Measurements from ENCODE around the gene RAPGEF1. TPM values are rescaled to one million over a fixed set of nuclear protein-coding genes. Genes with fewer than 3 reads are reported as not detected.

Gene RAPGEF1
- total RNA-seq, 3 donors from 2014 or later, result 106 to 120 (median 111) TPM

DNA sequence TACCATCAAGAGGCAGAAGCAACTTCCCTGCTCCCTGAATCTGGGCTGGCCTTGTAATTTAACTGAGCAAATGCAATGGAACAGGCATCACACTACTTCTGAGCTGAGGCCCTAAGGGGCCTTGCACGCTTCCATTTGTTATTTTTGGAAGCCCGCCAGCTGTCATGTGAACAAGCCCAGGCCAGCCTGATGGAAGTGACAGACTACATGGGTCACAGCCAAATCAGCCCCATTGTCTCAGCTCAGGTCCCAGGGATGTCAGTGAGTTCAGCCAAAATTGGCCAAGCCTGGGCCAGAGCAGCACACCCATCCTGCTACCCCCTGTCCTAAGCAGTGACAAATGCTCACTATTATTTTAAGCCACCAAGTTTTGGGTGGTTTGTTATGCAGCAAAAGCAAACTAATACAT, 121.8 kb downstream of the RAPGEF1 start:
- Mint-ChIP-seq H3K4me3 (no peak overlapping the region), H3K36me3 (ENCODE audit: insufficient read depth) (peaks cover 54% of the 10 kb centered on the region), H3K27me3 (ENCODE audit: low read depth) (no peaks in the 10 kb centered on the region), H3K9me3 (no peaks in the 10 kb centered on the region), H3K4me1 (ENCODE audit: low read depth) (peaks cover 10% of the 10 kb centered on the region)
- DNase-seq (no peak), ATAC-seq (no peak)

DNA sequence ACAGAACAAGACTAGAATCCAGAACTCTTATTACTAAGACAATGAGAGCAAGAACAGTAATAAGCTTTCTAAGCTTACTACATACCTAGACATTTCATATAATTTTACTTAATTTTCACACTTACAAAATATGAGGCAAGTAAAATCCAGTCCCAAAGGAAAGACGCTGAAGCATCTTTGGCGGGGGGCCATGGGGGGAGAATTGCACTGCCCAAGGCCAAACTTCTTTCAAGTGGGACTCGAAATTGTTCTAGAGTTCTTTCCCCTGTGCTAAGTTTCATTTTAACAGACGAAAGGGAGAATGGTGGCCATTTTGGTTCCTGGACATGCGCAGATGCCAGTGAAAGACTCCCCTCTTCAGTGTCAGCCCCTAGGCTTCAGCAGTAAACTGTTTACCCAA, 122.3 kb downstream of the RAPGEF1 start:
- H3K27me3 Mint-ChIP-seq (ENCODE audit: low read depth), result no peaks in the 10 kb centered on the region
- H3K4me1 Mint-ChIP-seq (ENCODE audit: low read depth), result peaks cover 10% of the 10 kb centered on the region
- DNase-seq (no peak), ATAC-seq (no peak)
- H3K9me3 Mint-ChIP-seq, result no peaks in the 10 kb centered on the region
- H3K4me3 Mint-ChIP-seq, result no peak overlapping the region
- peaks cover 53% of the 10 kb centered on the region for H3K36me3 Mint-ChIP-seq (ENCODE audit: insufficient read depth)

DNA sequence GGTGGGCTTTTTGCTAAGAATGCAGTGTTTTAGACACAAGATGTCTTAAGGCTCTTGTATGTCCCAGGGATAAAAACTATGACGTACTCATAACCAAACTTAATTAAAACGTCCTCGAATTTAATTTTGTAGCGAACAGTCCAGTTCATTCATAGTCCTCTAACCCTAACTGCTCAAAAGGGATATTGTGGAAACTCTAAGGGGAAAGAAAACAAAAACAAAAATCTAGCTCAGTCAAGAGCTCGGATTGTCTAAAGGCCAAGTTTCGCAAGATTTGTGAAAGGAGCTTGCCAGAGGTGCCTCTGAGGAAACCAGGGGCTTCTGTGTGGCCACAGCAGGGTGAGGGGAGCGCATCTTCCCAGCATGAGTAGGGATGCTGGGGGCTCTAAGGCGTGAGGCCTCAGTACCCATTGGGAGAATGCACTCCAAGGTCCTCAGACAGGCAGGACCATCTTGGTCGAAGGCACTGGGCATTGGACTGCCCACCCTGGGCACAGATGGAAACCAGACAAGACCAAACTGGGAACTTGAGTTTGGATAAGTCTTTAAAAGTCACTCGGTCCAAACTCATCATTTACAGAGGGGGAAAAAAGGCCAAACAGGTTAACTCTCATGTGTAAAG, 122.8 kb downstream of the RAPGEF1 start:
- DNase-seq, result no peak
- ATAC-seq, result no peak
- no peaks in the 10 kb centered on the region for H3K9me3 Mint-ChIP-seq
- H3K36me3 Mint-ChIP-seq (ENCODE audit: insufficient read depth), result peaks cover 53% of the 10 kb centered on the region
- no peaks in the 10 kb centered on the region for H3K27me3 Mint-ChIP-seq (ENCODE audit: low read depth)
- H3K4me3 Mint-ChIP-seq, result no peak overlapping the region
- peaks cover 10% of the 10 kb centered on the region for H3K4me1 Mint-ChIP-seq (ENCODE audit: low read depth)

DNA sequence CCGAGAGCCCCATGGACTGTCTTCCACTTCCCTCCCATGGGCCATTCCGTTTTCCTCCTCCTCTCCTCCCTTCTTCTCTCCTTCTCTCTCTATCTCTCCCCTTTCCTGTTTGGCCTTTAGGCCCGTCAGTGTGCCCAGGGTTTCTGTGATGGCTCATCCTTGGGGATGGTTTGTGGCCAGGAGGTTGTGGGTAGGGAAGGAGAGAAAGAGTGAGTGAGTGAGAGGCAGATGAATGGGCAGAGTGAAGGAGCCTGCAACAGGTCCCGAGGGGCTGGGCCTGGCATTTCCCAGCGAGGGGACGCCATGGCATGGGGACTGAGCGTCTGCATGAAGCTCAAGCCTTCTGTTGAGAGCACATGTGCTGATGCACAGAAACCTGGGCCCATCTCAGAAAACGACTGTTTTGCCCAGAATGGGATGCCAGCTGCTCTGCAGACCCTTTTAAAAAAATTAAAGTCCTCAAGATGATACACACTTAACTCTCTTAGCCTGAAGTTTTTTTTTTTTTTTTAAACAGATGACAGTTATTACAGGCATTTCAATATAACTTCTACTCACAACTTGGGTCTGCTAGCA, 125.4 kb downstream of the RAPGEF1 start:
- Mint-ChIP-seq H3K4me1 (ENCODE audit: low read depth) (no peaks in the 10 kb centered on the region), H3K27me3 (ENCODE audit: low read depth) (no peaks in the 10 kb centered on the region), H3K9me3 (no peaks in the 10 kb centered on the region), H3K4me3 (no peak overlapping the region), H3K36me3 (ENCODE audit: insufficient read depth) (peaks cover 51% of the 10 kb centered on the region)
- ATAC-seq (no peak), DNase-seq (no peak)

DNA sequence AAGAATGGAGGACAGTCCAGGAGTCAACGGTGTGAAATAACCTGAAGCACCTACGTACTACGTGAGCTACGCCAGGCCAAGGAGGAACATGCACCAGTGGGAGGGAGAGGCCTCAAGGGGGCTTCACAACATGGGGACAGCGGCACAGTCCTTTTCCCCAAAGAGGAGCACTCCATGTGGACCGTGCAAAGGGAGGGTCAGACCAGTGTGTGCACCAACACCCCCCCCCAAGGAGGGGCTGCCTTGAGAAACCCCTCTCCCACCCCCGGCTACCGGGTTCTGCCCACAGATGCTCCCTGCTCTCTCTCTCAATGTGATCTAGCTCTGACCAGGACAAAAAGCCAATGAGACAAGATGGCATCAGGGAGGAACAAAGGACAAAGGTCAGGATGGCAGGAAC, 126.0 kb downstream of the RAPGEF1 start:
- Mint-ChIP-seq H3K36me3 (ENCODE audit: insufficient read depth) (peaks cover 49% of the 10 kb centered on the region), H3K27me3 (ENCODE audit: low read depth) (no peaks in the 10 kb centered on the region), H3K9me3 (no peaks in the 10 kb centered on the region), H3K4me1 (ENCODE audit: low read depth) (no peaks in the 10 kb centered on the region), H3K4me3 (no peak overlapping the region)
- DNase-seq (no peak), ATAC-seq (no peak)

DNA sequence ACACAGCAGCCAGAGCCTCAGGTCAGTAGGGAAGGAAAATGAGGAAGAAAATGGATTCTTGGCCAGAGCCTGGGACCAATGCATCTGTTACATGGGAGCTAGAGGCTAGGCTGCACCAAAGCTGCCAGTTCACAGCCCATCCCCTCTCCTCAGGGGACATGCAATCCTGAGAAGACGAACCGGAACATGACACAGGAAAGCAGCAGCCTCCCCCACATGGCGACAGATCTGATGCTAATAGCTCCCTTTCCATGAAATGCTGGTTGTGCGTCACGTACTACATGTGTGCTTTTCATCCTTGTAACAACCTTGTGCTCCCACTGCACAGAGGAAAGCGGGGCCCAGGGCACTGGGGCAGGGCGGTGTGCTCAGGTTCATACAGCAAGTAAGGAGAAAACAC, 127.0 kb downstream of the RAPGEF1 start:
- Mint-ChIP-seq H3K9me3 (no peaks in the 10 kb centered on the region), H3K36me3 (ENCODE audit: insufficient read depth) (peaks cover 39% of the 10 kb centered on the region)

DNA sequence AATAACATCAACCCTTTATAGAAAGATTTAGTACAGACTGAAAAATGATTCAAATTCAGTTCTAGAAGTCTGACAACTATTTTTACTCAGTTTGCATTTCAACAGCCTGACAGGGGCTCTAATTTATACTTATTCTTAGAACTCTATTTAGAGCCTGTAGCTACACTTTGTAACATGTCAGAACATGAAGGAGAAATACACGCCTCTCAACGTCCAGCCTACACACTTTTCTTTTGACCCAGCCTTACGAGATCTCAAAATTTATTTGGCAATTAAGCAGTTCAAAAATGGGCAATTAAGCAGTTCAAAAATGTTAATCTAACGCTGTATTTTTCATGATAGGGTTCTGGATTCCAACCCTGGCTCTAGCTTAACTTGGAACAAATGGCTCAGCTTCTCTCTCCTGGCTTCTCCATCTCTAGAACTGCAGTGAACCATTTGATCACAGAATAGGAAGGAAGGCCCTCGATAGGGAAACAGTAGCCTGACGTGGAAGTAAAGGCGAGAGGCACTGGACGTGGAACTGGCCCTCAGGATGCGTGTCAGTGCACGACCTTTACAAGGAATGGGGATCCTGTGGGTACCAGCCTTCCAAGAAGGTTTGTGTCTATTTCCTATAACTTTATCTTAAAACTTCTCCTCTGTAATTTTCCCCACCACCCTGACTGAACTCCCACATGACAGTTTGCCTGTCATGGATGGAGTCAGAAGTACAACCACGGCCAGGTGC, 128.1 kb downstream of the RAPGEF1 start:
- H3K4me3 Mint-ChIP-seq, result no peak overlapping the region
- ATAC-seq, result no peak
- no peaks in the 10 kb centered on the region for H3K4me1 Mint-ChIP-seq (ENCODE audit: low read depth)
- H3K9me3 Mint-ChIP-seq, result no peaks in the 10 kb centered on the region
- H3K36me3 Mint-ChIP-seq (ENCODE audit: insufficient read depth), result peaks cover 31% of the 10 kb centered on the region
- no peaks in the 10 kb centered on the region for H3K27me3 Mint-ChIP-seq (ENCODE audit: low read depth)
- DNase-seq, result no peak

More for the DNA sequence above, 127.0 kb downstream of the RAPGEF1 start:
- no peaks in the 10 kb centered on the region for H3K27me3 Mint-ChIP-seq (ENCODE audit: low read depth)
- DNase-seq (no peak), ATAC-seq (no peak)
- H3K4me1 Mint-ChIP-seq (ENCODE audit: low read depth), result no peaks in the 10 kb centered on the region
- H3K4me3 Mint-ChIP-seq, result no peak overlapping the region

DNA sequence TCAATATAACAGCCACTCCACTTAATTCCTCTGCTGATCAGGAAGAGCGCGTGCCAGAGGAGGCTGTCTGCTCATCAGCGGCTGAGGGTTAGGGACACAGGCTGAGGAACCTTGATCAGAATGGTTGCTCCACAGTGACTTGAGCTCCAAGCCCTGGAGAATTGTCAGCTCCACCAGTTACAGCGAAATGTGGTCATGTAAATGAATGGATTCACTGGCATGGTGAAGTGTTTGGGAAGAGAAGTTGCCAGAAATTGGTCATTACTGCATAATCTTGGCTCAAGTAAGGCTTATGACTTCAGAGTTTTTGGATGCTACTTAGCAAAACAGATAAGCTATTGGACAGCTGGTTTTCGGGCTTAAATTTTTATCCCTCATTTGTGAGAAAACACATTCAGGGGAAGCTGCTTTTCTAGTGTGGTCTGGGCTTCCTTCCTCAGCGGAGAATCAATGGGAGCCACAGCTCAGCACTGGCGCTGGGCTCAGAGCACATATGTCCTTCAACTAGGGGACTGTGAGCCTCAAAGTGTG, 129.6 kb downstream of the RAPGEF1 start:
- Mint-ChIP-seq H3K9me3 (no peaks in the 10 kb centered on the region), H3K36me3 (ENCODE audit: insufficient read depth) (peaks cover 28% of the 10 kb centered on the region), H3K4me1 (ENCODE audit: low read depth) (no peaks in the 10 kb centered on the region), H3K4me3 (no peak overlapping the region), H3K27me3 (ENCODE audit: low read depth) (no peaks in the 10 kb centered on the region)
- ATAC-seq (no peak), DNase-seq (no peak)

DNA sequence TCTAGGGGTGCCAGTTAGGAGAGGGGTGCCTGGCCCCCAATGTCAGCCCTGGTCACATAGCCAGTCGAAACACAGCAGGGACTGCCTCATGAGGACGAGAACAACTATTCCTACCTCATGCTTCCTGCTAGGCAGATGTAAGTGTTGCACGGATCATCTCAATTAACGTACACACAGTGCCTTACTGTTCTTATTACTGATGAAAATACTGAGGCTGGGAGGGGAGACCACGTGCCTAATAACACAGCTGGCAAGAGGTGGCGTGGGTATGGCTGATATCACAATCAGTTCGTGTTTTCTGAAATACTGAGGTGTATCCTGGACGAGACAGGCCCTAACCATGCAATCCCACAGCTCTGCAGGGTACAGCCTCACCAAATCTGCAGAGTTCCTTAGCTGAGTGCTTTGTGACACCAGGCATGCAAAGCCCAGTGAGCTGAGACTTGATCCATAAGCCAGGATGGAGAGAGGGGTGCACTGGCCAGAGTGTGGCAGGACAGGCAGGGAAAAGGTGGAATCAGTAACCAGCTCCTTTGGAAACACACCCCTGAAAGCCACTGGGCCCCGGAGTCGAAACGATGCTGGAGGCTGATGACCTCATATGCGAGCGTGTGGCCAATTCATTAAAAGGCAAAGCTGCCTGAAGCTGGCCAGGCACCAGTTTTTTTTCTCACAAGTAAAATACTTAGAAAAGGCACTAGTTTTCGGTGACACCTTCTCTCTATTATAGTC, 130.6 kb downstream of the RAPGEF1 start:
- H3K9me3 Mint-ChIP-seq, result no peaks in the 10 kb centered on the region
- DNase-seq (no peak), ATAC-seq (no peak)
- no peaks in the 10 kb centered on the region for H3K4me1 Mint-ChIP-seq (ENCODE audit: low read depth)
- no peaks in the 10 kb centered on the region for H3K27me3 Mint-ChIP-seq (ENCODE audit: low read depth)
- peaks cover 30% of the 10 kb centered on the region for H3K36me3 Mint-ChIP-seq (ENCODE audit: insufficient read depth)
- H3K4me3 Mint-ChIP-seq, result no peak overlapping the region

DNA sequence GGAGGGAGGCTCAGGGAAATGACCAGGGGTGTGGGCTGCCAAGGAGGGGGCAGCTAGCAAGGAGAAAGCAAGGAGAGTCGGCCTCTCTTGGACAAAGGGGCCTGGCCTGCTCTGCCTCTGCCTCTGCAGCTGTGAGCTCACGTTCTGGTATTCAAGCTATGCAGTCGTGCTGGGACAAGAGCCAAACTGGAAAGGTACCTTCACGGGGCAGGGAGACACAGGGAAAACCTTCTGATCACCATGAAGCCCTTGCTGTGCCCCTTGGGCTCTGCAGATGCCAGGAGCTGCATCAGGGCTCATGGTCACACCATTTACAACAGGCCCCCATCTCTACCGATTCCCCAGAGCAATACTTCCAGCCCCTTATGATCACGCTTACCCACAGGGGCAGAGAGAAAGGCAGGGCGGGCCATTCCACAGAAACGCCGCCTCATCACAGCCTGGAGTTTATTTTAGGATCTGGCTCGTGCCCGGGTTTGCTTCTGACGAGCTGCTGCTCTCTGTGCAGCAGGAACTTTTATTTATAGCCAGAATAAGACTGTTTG, 131.3 kb downstream of the RAPGEF1 start:
- H3K9me3 Mint-ChIP-seq, result no peaks in the 10 kb centered on the region
- peaks cover 30% of the 10 kb centered on the region for H3K36me3 Mint-ChIP-seq (ENCODE audit: insufficient read depth)
- DNase-seq, result no peak
- no peak for ATAC-seq
- no peak overlapping the region for H3K4me3 Mint-ChIP-seq
- H3K27me3 Mint-ChIP-seq (ENCODE audit: low read depth), result no peaks in the 10 kb centered on the region
- H3K4me1 Mint-ChIP-seq (ENCODE audit: low read depth), result no peaks in the 10 kb centered on the region

DNA sequence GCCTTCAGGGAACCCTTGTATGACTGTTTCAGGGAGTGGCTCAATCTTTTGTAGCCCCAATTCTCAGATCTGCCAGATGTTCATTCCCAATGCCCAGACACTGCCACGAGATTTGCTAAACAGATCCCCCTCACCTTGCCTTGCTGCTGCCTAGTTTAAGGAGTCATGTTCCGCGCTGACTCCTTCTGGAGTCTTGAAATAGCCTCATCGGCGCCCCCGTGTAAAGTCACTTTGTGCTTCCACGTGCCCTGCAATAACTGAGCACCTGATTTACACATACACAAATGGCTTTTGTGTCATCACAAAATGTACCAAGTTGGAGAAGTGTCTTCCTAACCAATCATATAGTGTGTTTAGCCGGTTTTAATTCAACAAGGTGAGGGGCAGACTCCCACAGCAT, 132.3 kb downstream of the RAPGEF1 start:
- Mint-ChIP-seq H3K9me3 (no peaks in the 10 kb centered on the region), H3K4me3 (no peak overlapping the region), H3K4me1 (ENCODE audit: low read depth) (no peaks in the 10 kb centered on the region), H3K27me3 (ENCODE audit: low read depth) (no peaks in the 10 kb centered on the region), H3K36me3 (ENCODE audit: insufficient read depth) (peaks cover 26% of the 10 kb centered on the region)
- DNase-seq, result no peak
- ATAC-seq, result no peak

DNA sequence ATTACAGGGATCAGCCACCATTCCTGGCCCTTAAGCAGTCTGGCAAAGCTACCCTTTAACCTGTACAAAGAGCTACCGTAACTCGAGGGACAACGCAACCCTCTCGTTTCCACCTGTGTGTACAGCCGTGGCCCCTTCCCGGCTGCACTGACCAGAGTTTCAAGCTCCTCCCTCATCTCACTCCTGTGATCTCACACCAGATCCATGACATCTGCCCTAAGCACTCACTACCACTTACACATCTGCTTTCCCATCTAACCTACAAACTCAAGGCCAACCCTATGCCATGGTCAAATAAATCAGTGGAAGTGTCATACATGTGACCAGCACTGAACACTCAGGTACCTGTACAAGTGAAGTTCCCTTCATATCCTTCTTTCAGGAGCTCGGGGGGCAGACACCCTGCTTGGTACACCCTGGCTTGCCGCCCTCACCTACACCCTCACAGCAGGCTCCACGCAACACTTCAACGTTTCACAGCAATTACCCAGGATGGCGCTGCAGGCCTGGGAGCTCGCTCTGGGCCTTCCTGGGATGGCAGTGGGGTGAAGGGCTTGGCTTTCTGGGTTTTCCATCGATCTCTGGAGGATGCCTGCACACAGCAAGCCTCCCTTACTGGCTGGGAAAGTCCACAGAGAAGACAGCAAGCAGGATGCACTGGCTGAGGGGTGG, 132.8 kb downstream of the RAPGEF1 start:
- no peak for DNase-seq
- H3K4me3 Mint-ChIP-seq, result no peak overlapping the region
- no peak for ATAC-seq
- no peaks in the 10 kb centered on the region for H3K27me3 Mint-ChIP-seq (ENCODE audit: low read depth)
- H3K4me1 Mint-ChIP-seq (ENCODE audit: low read depth), result no peaks in the 10 kb centered on the region
- H3K36me3 Mint-ChIP-seq (ENCODE audit: insufficient read depth), result peaks cover 29% of the 10 kb centered on the region
- H3K9me3 Mint-ChIP-seq, result no peaks in the 10 kb centered on the region

DNA sequence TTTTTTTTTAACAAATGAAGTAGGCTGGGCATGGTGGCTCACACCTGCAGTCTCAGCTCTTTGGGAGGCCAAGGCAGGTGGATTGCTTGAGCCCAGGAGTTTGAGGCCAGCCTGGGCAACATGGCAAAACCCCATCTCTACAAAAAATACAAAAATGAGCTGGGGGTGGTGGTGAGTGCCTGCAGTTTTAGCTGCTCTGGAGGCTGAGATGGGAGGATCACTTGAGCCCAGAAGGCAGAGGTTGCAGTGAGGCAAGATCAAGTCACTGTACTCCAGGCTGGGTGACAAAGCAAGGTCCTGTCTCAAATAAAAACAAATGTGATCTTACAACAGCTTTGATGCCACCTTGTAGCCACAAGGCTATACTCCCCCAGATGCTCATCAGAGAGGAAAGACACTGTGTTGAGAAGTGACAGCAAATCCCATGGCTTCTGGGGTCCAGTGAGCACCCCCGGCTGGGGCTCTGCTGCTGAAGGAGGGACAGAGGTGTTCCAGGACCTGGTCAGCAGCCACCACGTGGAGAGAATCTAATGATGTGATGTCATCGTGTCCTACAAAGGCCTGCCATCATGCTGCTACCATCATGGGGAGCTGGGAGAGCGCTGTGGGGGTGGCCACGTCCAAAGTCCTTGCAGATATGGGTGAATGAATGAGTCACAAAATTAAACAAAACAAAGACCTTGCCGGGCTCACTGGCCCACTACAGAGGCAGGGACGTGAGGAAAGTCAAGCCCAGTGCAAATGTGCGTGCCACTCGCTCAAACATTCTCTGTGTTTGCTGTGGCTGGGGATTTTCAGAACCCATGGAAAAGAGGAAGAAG, 133.9 kb downstream of the RAPGEF1 start:
- Mint-ChIP-seq H3K27me3 (ENCODE audit: low read depth) (no peaks in the 10 kb centered on the region), H3K9me3 (no peaks in the 10 kb centered on the region), H3K36me3 (ENCODE audit: insufficient read depth) (peaks cover 33% of the 10 kb centered on the region), H3K4me3 (no peak overlapping the region), H3K4me1 (ENCODE audit: low read depth) (no peaks in the 10 kb centered on the region)
- DNase-seq (no peak), ATAC-seq (no peak)
